OCI-LY7 (cell line): ENCODE measurements around the gene ITGA4.

Experiments
- CTCF ChIP-seq: fragments of 200-600 bp; sonication (generic); conservative IDR thresholded peaks from 2 replicates; pipeline ENCODE4 v1.5.1; 2014; ENCODE audit warnings: mild to moderate bottlenecking, antibody characterized with exemption, low read length, moderate library complexity, mixed read lengths
- EZH2phosphoT487 ChIP-seq: fragments of 200-600 bp; sonication (generic); IDR thresholded peaks from 2 replicates; pipeline ENCODE4 v1.6.1; 2018; ENCODE audit warnings: low read depth, borderline replicate concordance, mild to moderate bottlenecking, mixed run types, antibody characterized with exemption, low read length, moderate library complexity, mixed read lengths

DNA sequence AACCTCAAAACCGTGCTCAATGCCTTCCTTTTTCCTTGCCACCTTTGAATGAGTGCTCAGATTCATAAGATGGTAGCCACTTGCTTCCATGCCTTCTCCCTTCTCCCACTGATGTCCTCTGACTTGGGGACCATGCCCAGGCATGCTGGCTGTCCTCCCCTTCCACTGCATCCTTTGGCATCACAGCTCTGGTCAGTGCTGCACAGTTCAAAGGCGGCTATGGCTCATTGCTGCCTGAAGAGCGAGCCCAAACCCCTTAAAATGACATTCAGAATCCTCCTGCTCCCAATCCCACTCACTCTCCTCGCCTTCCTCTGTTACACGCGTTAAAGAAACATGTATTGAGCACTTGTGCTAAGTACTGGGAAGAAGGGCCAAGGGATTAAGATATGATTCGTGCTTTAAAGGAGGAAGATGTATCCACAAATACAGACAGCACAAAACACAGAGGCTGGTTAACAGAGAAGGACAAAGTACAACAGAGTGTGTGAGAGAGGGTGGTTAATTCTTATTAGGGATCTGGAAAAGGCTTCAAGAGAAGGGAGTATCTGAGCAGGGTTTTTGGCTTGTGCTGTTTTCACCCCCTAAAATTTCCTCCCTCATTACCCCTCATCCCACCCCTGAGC is 118.0 kb downstream of the ITGA4 start:
- TF ChIP-seq CTCF (no peak), EZH2phosphoT487 (no peak)
